Neural cell (in vitro differentiated cells): ENCODE measurements around the gene SP5. TPM values are rescaled to one million over a fixed set of nuclear protein-coding genes. Genes with fewer than 3 reads are reported as not detected.

Source experiments
- H2AFZ ChIP-seq: fragments of 200-600, 300-800 bp; sonication (generic), shearing (Covaris generic); 2 replicates; pipeline ENCODE4 v1.6.0; 2014; ENCODE audit warnings: low read depth, mild to moderate bottlenecking, antibody characterized with exemption, low read length, moderate library complexity
- H3F3A ChIP-seq: fragments of 200-600 bp; shearing (Covaris generic); 2 replicates; pipeline ENCODE4 v1.6.1; 2016; ENCODE audit warnings: mild to moderate bottlenecking, moderate library complexity, mixed read lengths, antibody characterized with exemption, low read length; ENCODE audit not compliant: insufficient read depth, poor library complexity, severe bottlenecking
- H3K27ac ChIP-seq: fragments of 200-600, 300-800 bp; sonication (generic), shearing (Covaris generic); 2 replicates; pipeline ENCODE4 v1.5.1; 2014; ENCODE audit warnings: mild to moderate bottlenecking, low read length, moderate library complexity
- H3K27me3 ChIP-seq: fragments of 300-800, 200-600 bp; sonication (generic), shearing (Covaris generic); 2 replicates; pipeline ENCODE4 v1.6.0; 2014; ENCODE audit warnings: mild to moderate bottlenecking, low read depth, low read length, moderate library complexity; ENCODE audit not compliant: insufficient read depth
- H3K36me3 ChIP-seq: fragments of 300-800, 200-600 bp; sonication (generic), shearing (Covaris generic); 2 replicates; pipeline ENCODE4 v1.5.1; 2014; ENCODE audit warnings: mild to moderate bottlenecking, antibody characterized with exemption, low read length, moderate library complexity; ENCODE audit not compliant: insufficient read depth
- H3K4me2 ChIP-seq: fragments of 300-800, 200-600 bp; sonication (generic), shearing (Covaris generic); 2 replicates; pipeline ENCODE4 v1.6.0; 2014; ENCODE audit warnings: mild to moderate bottlenecking, low read length
- H3K4me3 ChIP-seq: fragments of 300-800, 200-600 bp; sonication (generic), shearing (Covaris generic); 2 replicates; pipeline ENCODE4 v1.5.1; 2014; ENCODE audit warnings: mild to moderate bottlenecking, low read length, moderate library complexity
- H3K79me2 ChIP-seq: fragments of 200-600 bp; shearing (Covaris generic); replicated peaks from 2 replicates; pipeline ENCODE4 v1.6.0; 2014; ENCODE audit warnings: mild to moderate bottlenecking, low read length, moderate library complexity; ENCODE audit not compliant: insufficient read depth
- H3K9ac ChIP-seq: fragments of 300-800, 200-600 bp; sonication (generic), shearing (Covaris generic); 2 replicates; pipeline ENCODE4 v1.6.1; 2016; ENCODE audit warnings: mild to moderate bottlenecking, low read length, mixed read lengths
- H3K9me2 ChIP-seq: fragments of 200-600 bp; shearing (Covaris generic); 2 replicates; pipeline ENCODE4 v1.6.1; 2016; ENCODE audit warnings: mild to moderate bottlenecking, low read length, mixed read lengths; ENCODE audit not compliant: insufficient read depth
- H3K9me3 ChIP-seq: fragments of 200-600, 300-800 bp; sonication (generic), shearing (Covaris generic); 2 replicates; pipeline ENCODE4 v1.6.1; 2016; ENCODE audit warnings: mild to moderate bottlenecking, mixed run types, low read length, moderate library complexity, mixed read lengths
- H4K20me1 ChIP-seq: fragments of 200-600 bp; shearing (Covaris generic); 2 replicates; pipeline ENCODE4 v1.6.1; 2016; ENCODE audit warnings: mild to moderate bottlenecking, mixed run types; ENCODE audit not compliant: insufficient read depth
- CTCF ChIP-seq: fragments of 450-650 bp; IDR thresholded peaks from 2 replicates; pipeline ENCODE4 v1.5.1; 2014; ENCODE audit warnings: antibody characterized with exemption, mild to moderate bottlenecking, moderate library complexity; ENCODE audit not compliant: poor library complexity, severe bottlenecking
- EP300 ChIP-seq: fragments of 450-650 bp; conservative IDR thresholded peaks from 2 replicates; pipeline ENCODE4 v1.6.1; 2014; ENCODE audit warnings: antibody characterized with exemption, mild to moderate bottlenecking, moderate library complexity; ENCODE audit not compliant: poor library complexity, severe bottlenecking
- EZH2 ChIP-seq: fragments of 200-600, 300-800 bp; shearing (Covaris generic), sonication (generic); IDR thresholded peaks from 2 replicates; pipeline ENCODE4 v1.6.1; 2014; ENCODE audit warnings: antibody characterized with exemption, low read length, borderline replicate concordance, mild to moderate bottlenecking; ENCODE audit not compliant: insufficient read depth, poor library complexity, severe bottlenecking
- MXI1 ChIP-seq: fragments of 450-650 bp; conservative IDR thresholded peaks from 2 replicates; pipeline ENCODE4 v1.6.1; 2014; ENCODE audit warnings: antibody characterized with exemption, mild to moderate bottlenecking; ENCODE audit not compliant: poor library complexity, severe bottlenecking
- POLR2AphosphoS5 ChIP-seq: IDR thresholded peaks from 2 replicates; pipeline ENCODE4 v1.6.1; 2012
- RAD21 ChIP-seq: fragments of 450-650 bp; conservative IDR thresholded peaks from 2 replicates; pipeline ENCODE4 v1.6.1; 2014; ENCODE audit warnings: antibody characterized with exemption, mild to moderate bottlenecking, moderate library complexity
- REST ChIP-seq: IDR thresholded peaks from 2 replicates; pipeline ENCODE4 v1.6.1; 2012; ENCODE audit warnings: borderline replicate concordance
- SMC3 ChIP-seq: fragments of 450-650 bp; conservative IDR thresholded peaks from 2 replicates; pipeline ENCODE4 v1.6.1; 2014; ENCODE audit warnings: antibody characterized with exemption, mild to moderate bottlenecking, moderate library complexity; ENCODE audit not compliant: poor library complexity
- TAF1 ChIP-seq: IDR thresholded peaks from 2 replicates; pipeline ENCODE4 v1.6.1; 2012; ENCODE audit warnings: low read depth
- polyA plus RNA-seq: library from polyadenylated mRNA; depleted of rRNA; stranded (reverse); fragments of >200 nt; gene quantifications from 2 replicates; pipeline ENCODE4 v1.2.3, GENCODE V29; 2014

Gene SP5
- polyA plus RNA-seq, 1 donor from 2014 or later = 0.15 TPM

- Histone ChIP-seq H3K36me3 (no peaks in the 10 kb centered on the region), H3K4me3 (no peak overlapping the region), H3K27me3 (no peaks in the 10 kb centered on the region), H3K9me3 (no peaks in the 10 kb centered on the region), H4K20me1 (no peaks in the 10 kb centered on the region), H3K79me2 (no peaks in the 10 kb centered on the region), H2AFZ (no peak overlapping the region), H3K9me2 (no peaks in the 10 kb centered on the region), H3K9ac (no peak overlapping the region), H3F3A (no peaks in the 10 kb centered on the region), H3K4me2 (no peak overlapping the region), H3K27ac (no peak overlapping the region)
- no peak for TF ChIP-seq EP300
- no peak for TF ChIP-seq RAD21
- TF ChIP-seq POLR2AphosphoS5 = no peak
- TF ChIP-seq REST = no peak
- TF ChIP-seq MXI1 = no peak
- TF ChIP-seq CTCF = no peak
- TF ChIP-seq TAF1 = no peak
- no peak for TF ChIP-seq SMC3
- no peak for TF ChIP-seq EZH2
Observed at GRCh38 chr2:170736628-170737027, 21.5 kb downstream of the SP5 start.

- H3K27me3 ChIP-seq = no peaks in the 10 kb centered on the region
Observed at GRCh38 chr2:170737406-170737805, 22.3 kb downstream of the SP5 start.

More at GRCh38 chr2:170737406-170737805, 22.3 kb downstream of the SP5 start:
- Histone ChIP-seq H3K4me2 (no peak overlapping the region), H3F3A (no peaks in the 10 kb centered on the region), H3K4me3 (no peak overlapping the region), H4K20me1 (no peaks in the 10 kb centered on the region), H2AFZ (no peak overlapping the region), H3K27ac (no peak overlapping the region), H3K9ac (no peak overlapping the region), H3K9me3 (no peaks in the 10 kb centered on the region), H3K36me3 (no peaks in the 10 kb centered on the region), H3K9me2 (no peaks in the 10 kb centered on the region), H3K79me2 (no peaks in the 10 kb centered on the region)
- TF ChIP-seq RAD21 (no peak), SMC3 (no peak), MXI1 (no peak), TAF1 (no peak), CTCF (no peak)
